ENCODE results near the gene GSK3A.

GRCh38 chr19:42261763-42262162, 19.4 kb upstream of the GSK3A start:
- TF ChIP-seq CTCF (conservative IDR thresholded peaks at IDR 0.05; ENCODE audit: low read depth, low read length): no peak
- no peak for TF ChIP-seq EZH2 (IDR thresholded peaks at IDR 0.05; ENCODE audit: low read length, unreplicated experiment)
